Astrocyte (in vitro differentiated cells and primary cell): ENCODE data around the gene PHYKPL.

ENCODE experiments used
- CTCF ChIP-seq: IDR thresholded peaks from 2 replicates; pipeline ENCODE4 v1.5.1; 2011; ENCODE audit warnings: low read depth, mild to moderate bottlenecking, inconsistent platforms, low read length, moderate library complexity; ENCODE audit not compliant: insufficient read depth
- EZH2 ChIP-seq: IDR thresholded peaks from 2 replicates; pipeline ENCODE4 v1.6.1; 2012; ENCODE audit warnings: mild to moderate bottlenecking, low read length, inconsistent platforms; ENCODE audit not compliant: insufficient read depth

GRCh38 chr5:178227929-178228328, 4.7 kb downstream of the PHYKPL start:
- no peak for TF ChIP-seq EZH2
- no peak for TF ChIP-seq CTCF
